Measurements from ENCODE around the gene RCBTB1. TPM values are rescaled to one million over a fixed set of nuclear protein-coding genes. Genes with fewer than 3 reads are reported as not detected.

Gene RCBTB1
- polyA plus RNA-seq, 2 of the 4 experiments (the other 2 are of a cell fraction) = 11.9 to 20.7 TPM

GRCh38 chr13:49553888-49554287 is 31.5 kb downstream of the RCBTB1 start:
- DNase-seq (ENCODE audit: low read depth in 1 of 2, low spot score in 1 of 2) = no peak
- H3K4me2 ChIP-seq = no peak overlapping the region
- H3K9me3 ChIP-seq = no peaks in the 10 kb centered on the region
- no peak for FAIRE-seq
- 94% methylated on average over 2 of the region's 2 CpGs for WGBS (ENCODE audit: missing lambda C conversion rate)
- ATAC-seq = no peak
- TF ChIP-seq ZC3H11A (IDR thresholded peaks at IDR 0.05) = no peak
- TF ChIP-seq CTCF (IDR thresholded peaks at IDR 0.05) = no peak
- no peak for TF ChIP-seq RARB (CRISPR knock-in tag; IDR thresholded peaks at IDR 0.05)
- no peak for TF ChIP-seq PBX3 (IDR thresholded peaks at IDR 0.05)
- TF ChIP-seq ZSCAN20 (CRISPR knock-in tag; IDR thresholded peaks at IDR 0.05) = no peak
- TF ChIP-seq HOXA7 (CRISPR knock-in tag; IDR thresholded peaks at IDR 0.05) = no peak
- no peak for TF ChIP-seq EP300 (IDR thresholded peaks at IDR 0.05)
- TF ChIP-seq RFX5 (IDR thresholded peaks at IDR 0.05) = no peak
- TF ChIP-seq JUNB (IDR thresholded peaks at IDR 0.05) = no peak
- no peak for TF ChIP-seq CBX2 (IDR thresholded peaks at IDR 0.05; ENCODE audit: borderline replicate concordance, low read depth)
- TF ChIP-seq TFCP2L1 (CRISPR knock-in tag; IDR thresholded peaks at IDR 0.05) = no peak
- no peak for TF ChIP-seq FOXS1 (CRISPR knock-in tag; IDR thresholded peaks at IDR 0.05)
- TF ChIP-seq KDM5A (IDR thresholded peaks at IDR 0.05) = no peak
- no peak for TF ChIP-seq MAFK (IDR thresholded peaks at IDR 0.05; ENCODE audit: partially characterized antibody)
- no peak overlapping the region for H3K27ac ChIP-seq
- no peaks in the 10 kb centered on the region for H3K4me1 ChIP-seq
- POLR2A ChIA-PET = no interaction called here
- CTCF ChIA-PET = no interaction called here
- H3K4me3 ChIP-seq = no peak overlapping the region

GRCh38 chr13:49550942-49551644 is 34.3 kb downstream of the RCBTB1 start:
- ChIA-PET POLR2A (no interaction called here), CTCF (interaction anchor here (1.1 kb wide), 1 partner anchor 20 kb away, joined by 3 read pairs; no protein-coding TSS in a partner anchor)
- no peak for DNase-seq (ENCODE audit: low read depth in 1 of 2, low spot score in 1 of 2)
- ATAC-seq = no peak
- H3K4me3 ChIP-seq = no peak overlapping the region
- H3K4me2 ChIP-seq = no peak overlapping the region
- H3K4me1 ChIP-seq = no peaks in the 10 kb centered on the region
- TF ChIP-seq HOXA7 (CRISPR knock-in tag; IDR thresholded peaks at IDR 0.05) (no peak), FOXS1 (CRISPR knock-in tag; IDR thresholded peaks at IDR 0.05) (no peak), ZC3H11A (IDR thresholded peaks at IDR 0.05) (no peak), BHLHE40 (IDR thresholded peaks at IDR 0.05; ENCODE audit: low read depth, low read length) (no peak), ATOH8 (CRISPR knock-in tag; IDR thresholded peaks at IDR 0.05; ENCODE audit: low read depth) (no peak), HEYL (CRISPR knock-in tag; IDR thresholded peaks at IDR 0.05) (no peak), MAFK (IDR thresholded peaks at IDR 0.05; ENCODE audit: partially characterized antibody) (no peak), RNF2 (IDR thresholded peaks at IDR 0.05; ENCODE audit: borderline replicate concordance, low read depth) (no peak), JUNB (IDR thresholded peaks at IDR 0.05) (no peak), FOSB (CRISPR knock-in tag; IDR thresholded peaks at IDR 0.05) (no peak), NR3C1 (IDR thresholded peaks at IDR 0.05) (no peak), POLR2A (IDR thresholded peaks at IDR 0.05; ENCODE audit: low read length) (no peak), HOXB13 (CRISPR knock-in tag; IDR thresholded peaks at IDR 0.05; ENCODE audit: low read depth) (no peak), POLR2AphosphoS2 (conservative IDR thresholded peaks at IDR 0.05; ENCODE audit: low read length) (no peak), HDAC2 (IDR thresholded peaks at IDR 0.05) (no peak), EP300 (IDR thresholded peaks at IDR 0.05) (no peak), NFE2L2 (conservative IDR thresholded peaks at IDR 0.05; ENCODE audit: low read length) (no peak), GATA3 (IDR thresholded peaks at IDR 0.05; ENCODE audit: borderline replicate concordance) (no peak), PHF8 (IDR thresholded peaks at IDR 0.05; ENCODE audit: borderline replicate concordance, low read depth) (no peak)
- FAIRE-seq = no peak
- no peak overlapping the region for H3K27ac ChIP-seq
- 87% methylated on average over 10 of the region's 10 CpGs for WGBS (ENCODE audit: missing lambda C conversion rate)
- no peaks in the 10 kb centered on the region for H3K9me3 ChIP-seq
